GM19099 (cell line): ENCODE data around the gene SPRR1A.

Source experiments
- POLR2A ChIP-seq: IDR thresholded peaks from 3 replicates; pipeline ENCODE4 v1.6.1; 2011; ENCODE audit warnings: low read depth; ENCODE audit not compliant: insufficient read length; ENCODE audit errors: extremely low read depth

Gene SPRR1A

GRCh38 chr1:152964536-152964935, 19.3 kb upstream of the SPRR1A start:
- no peak for TF ChIP-seq POLR2A

GRCh38 chr1:152965853-152966252, 18.0 kb upstream of the SPRR1A start:
- no peak for TF ChIP-seq POLR2A

GRCh38 chr1:152967201-152967600, 16.7 kb upstream of the SPRR1A start:
- no peak for TF ChIP-seq POLR2A

GRCh38 chr1:152968248-152968647, 15.6 kb upstream of the SPRR1A start:
- TF ChIP-seq POLR2A = no peak

- TF ChIP-seq POLR2A = no peak
Observed at GRCh38 chr1:152969036-152969435, 14.8 kb upstream of the SPRR1A start.

GRCh38 chr1:152970495-152970894, 13.4 kb upstream of the SPRR1A start, which contains the start of gene SPRR4:
Gene SPRR4, plus strand, starts transcription at chr1:152970648. Its CDS starts 1,243 bp downstream, at chr1:152971891.
- no peak for TF ChIP-seq POLR2A

GRCh38 chr1:152972196-152972886, 11.5 kb upstream of the SPRR1A start:
- TF ChIP-seq POLR2A = no peak

- no peak for TF ChIP-seq POLR2A
Observed at GRCh38 chr1:152976688-152977087, 7.2 kb upstream of the SPRR1A start.

- TF ChIP-seq POLR2A = no peak
Observed at GRCh38 chr1:152977614-152978013, 6.3 kb upstream of the SPRR1A start.

GRCh38 chr1:152980676-152981075, 3.2 kb upstream of the SPRR1A start:
- TF ChIP-seq POLR2A = no peak

GRCh38 chr1:152981146-152981871, 2.6 kb upstream of the SPRR1A start:
- no peak for TF ChIP-seq POLR2A

- no peak for TF ChIP-seq POLR2A
Observed at GRCh38 chr1:152982076-152982475, 1.8 kb upstream of the SPRR1A start.

- TF ChIP-seq POLR2A = no peak
Observed at GRCh38 chr1:152983234-152983633, 647 bp upstream of the SPRR1A start.

- no peak for TF ChIP-seq POLR2A
Observed at GRCh38 chr1:152986578-152986977, 2.7 kb downstream of the SPRR1A start.

GRCh38 chr1:152993186-152993585, 9.3 kb downstream of the SPRR1A start:
- TF ChIP-seq POLR2A = no peak

- TF ChIP-seq POLR2A = no peak
Observed at GRCh38 chr1:152995842-152996241, 12.0 kb downstream of the SPRR1A start.

- TF ChIP-seq POLR2A = no peak
Observed at GRCh38 chr1:152996633-152997400, 12.9 kb downstream of the SPRR1A start.
